Stimulated activated CD4-positive, alpha-beta T cell treated with anti-CD3 and anti-CD28 coated beads, Interleukin-4, amount 100 ng/mL, for 4 hours (primary cell): Measurements from ENCODE around the gene NUTM2B.
A peak's percentile ranks its signal among the peaks of the same experiment; 100 is the strongest.
"Not testable (repeated sequence)": the region's sequence is repeated elsewhere in the genome, so short reads cannot be mapped to it uniquely, and the experiment has no call there.

Experiments used
- DNase-seq, 2 experiments: peaks; one replicate each; pipeline ENCODE4 v3.0.0-alpha.2; 2020

Gene NUTM2B

GRCh38 chr10:79702927-79703326 is at the start of gene NUTM2B:
Gene NUTM2B (plus strand): TSS chr10:79703227. CDS start chr10:79703610, 383 bp downstream.
- not testable (repeated sequence) for DNase-seq

- DNase-seq = not testable (repeated sequence)
Observed at GRCh38 chr10:79663287-79663686, 39.7 kb upstream of the NUTM2B start.

GRCh38 chr10:79664686-79665085 is 38.3 kb upstream of the NUTM2B start:
- DNase-seq = not testable (repeated sequence)

GRCh38 chr10:79669248-79669788 is 33.7 kb upstream of the NUTM2B start:
- DNase-seq = not testable (repeated sequence)

GRCh38 chr10:79674878-79675277 is 28.1 kb upstream of the NUTM2B start:
- DNase-seq = not testable (repeated sequence)

GRCh38 chr10:79683026-79683883 is 19.8 kb upstream of the NUTM2B start:
- not testable (repeated sequence) for DNase-seq

- DNase-seq = not testable (repeated sequence)
Observed at GRCh38 chr10:79683884-79684720, 18.9 kb upstream of the NUTM2B start.

- DNase-seq = peak; percentile 31 to 45
Observed at GRCh38 chr10:79685044-79685685, 17.9 kb upstream of the NUTM2B start.

GRCh38 chr10:79686595-79686994 is 16.4 kb upstream of the NUTM2B start:
- not testable (repeated sequence) for DNase-seq

- not testable (repeated sequence) for DNase-seq
Observed at GRCh38 chr10:79687406-79688150, 15.4 kb upstream of the NUTM2B start.

- DNase-seq = not testable (repeated sequence)
Observed at GRCh38 chr10:79688798-79689197, 14.2 kb upstream of the NUTM2B start.

GRCh38 chr10:79696596-79696995 is 6.4 kb upstream of the NUTM2B start:
- not testable (repeated sequence) for DNase-seq

GRCh38 chr10:79697141-79697540 is 5.9 kb upstream of the NUTM2B start:
- not testable (repeated sequence) for DNase-seq

GRCh38 chr10:79700381-79700944 is 2.6 kb upstream of the NUTM2B start:
- not testable (repeated sequence) for DNase-seq

GRCh38 chr10:79707017-79707416 is 4.0 kb downstream of the NUTM2B start:
- DNase-seq = not testable (repeated sequence)

GRCh38 chr10:79714976-79715375 is 11.9 kb downstream of the NUTM2B start:
- DNase-seq = not testable (repeated sequence)

- DNase-seq = not testable (repeated sequence)
Observed at GRCh38 chr10:79716917-79717579, 14.0 kb downstream of the NUTM2B start.

- DNase-seq = not testable (repeated sequence)
Observed at GRCh38 chr10:79720000-79720399, 17.0 kb downstream of the NUTM2B start.

- DNase-seq = not testable (repeated sequence)
Observed at GRCh38 chr10:79726620-79727019, 23.6 kb downstream of the NUTM2B start.

- DNase-seq = not testable (repeated sequence)
Observed at GRCh38 chr10:79744844-79745243, 41.8 kb downstream of the NUTM2B start.

GRCh38 chr10:79748510-79748909 is 45.5 kb downstream of the NUTM2B start:
- not testable (repeated sequence) for DNase-seq
